ENCODE results near the gene IL17RE.
"Not testable (repeated sequence)": the region's sequence is repeated elsewhere in the genome, so short reads cannot be mapped to it uniquely, and the experiment has no call there.

The IL17RE gene

GRCh38 chr3:9883706-9884554 lies 18.7 kb upstream of the IL17RE start:
- no peaks in the 10 kb centered on the region for H3K27me3 ChIP-seq (ENCODE audit: insufficient read depth, low read length)
- no peaks in the 10 kb centered on the region for H3K4me1 ChIP-seq (ENCODE audit: insufficient read depth, low read length)
- no peak overlapping the region for H3K9ac ChIP-seq (ENCODE audit: low read depth, low read length)
- H3K4me3 ChIP-seq (ENCODE audit: low read length): no peak overlapping the region
- 86% methylated on average over 7 of the region's 7 CpGs for WGBS
- H3K27ac ChIP-seq (ENCODE audit: low read depth, low read length): no peak overlapping the region
- no peaks in the 10 kb centered on the region for H3K9me3 ChIP-seq (ENCODE audit: insufficient read depth, low read depth, low read length)
- no peaks in the 10 kb centered on the region for H3K36me3 ChIP-seq (ENCODE audit: insufficient read depth, low read length)

GRCh38 chr3:9884555-9885165 lies 18.0 kb upstream of the IL17RE start:
- H3K27me3 ChIP-seq (ENCODE audit: insufficient read depth, low read length): no peaks in the 10 kb centered on the region
- H3K4me3 ChIP-seq (ENCODE audit: low read length): no peak overlapping the region
- no peaks in the 10 kb centered on the region for H3K4me1 ChIP-seq (ENCODE audit: insufficient read depth, low read length)
- 87% methylated on average over 11 of the region's 11 CpGs for WGBS
- no peaks in the 10 kb centered on the region for H3K9me3 ChIP-seq (ENCODE audit: insufficient read depth, low read depth, low read length)
- H3K9ac ChIP-seq (ENCODE audit: low read depth, low read length): no peak overlapping the region
- H3K27ac ChIP-seq (ENCODE audit: low read depth, low read length): no peak overlapping the region
- H3K36me3 ChIP-seq (ENCODE audit: insufficient read depth, low read length): no peaks in the 10 kb centered on the region

- no peak overlapping the region for H3K27ac ChIP-seq (ENCODE audit: low read depth, low read length)
These were observed 16.3 kb upstream of the IL17RE start for GRCh38 chr3:9886328-9886727.

GRCh38 chr3:9887480-9887879 lies 15.2 kb upstream of the IL17RE start:
- no peaks in the 10 kb centered on the region for H3K27me3 ChIP-seq (ENCODE audit: insufficient read depth, low read length)
- peaks cover 3% of the 10 kb centered on the region for H3K36me3 ChIP-seq (ENCODE audit: insufficient read depth, low read length)
- WGBS: 90% methylated on average over 5 of the region's 5 CpGs
- no peak overlapping the region for H3K9ac ChIP-seq (ENCODE audit: low read depth, low read length)
- no peaks in the 10 kb centered on the region for H3K9me3 ChIP-seq (ENCODE audit: insufficient read depth, low read depth, low read length)
- H3K27ac ChIP-seq (ENCODE audit: low read depth, low read length): no peak overlapping the region
- H3K4me1 ChIP-seq (ENCODE audit: insufficient read depth, low read length): no peaks in the 10 kb centered on the region
- no peak overlapping the region for H3K4me3 ChIP-seq (ENCODE audit: low read length)

More at GRCh38 chr3:9886328-9886727, 16.3 kb upstream of the IL17RE start:
- Histone ChIP-seq H3K9me3 (ENCODE audit: insufficient read depth, low read depth, low read length) (no peaks in the 10 kb centered on the region), H3K9ac (ENCODE audit: low read depth, low read length) (no peak overlapping the region), H3K27me3 (ENCODE audit: insufficient read depth, low read length) (no peaks in the 10 kb centered on the region), H3K4me1 (ENCODE audit: insufficient read depth, low read length) (no peaks in the 10 kb centered on the region), H3K36me3 (ENCODE audit: insufficient read depth, low read length) (no peaks in the 10 kb centered on the region), H3K4me3 (ENCODE audit: low read length) (no peak overlapping the region)

GRCh38 chr3:9888540-9888939 lies 14.1 kb upstream of the IL17RE start:
- H3K27me3 ChIP-seq (ENCODE audit: insufficient read depth, low read length): no peaks in the 10 kb centered on the region
- no peaks in the 10 kb centered on the region for H3K4me1 ChIP-seq (ENCODE audit: insufficient read depth, low read length)
- H3K36me3 ChIP-seq (ENCODE audit: insufficient read depth, low read length): peaks cover 13% of the 10 kb centered on the region
- H3K9me3 ChIP-seq (ENCODE audit: insufficient read depth, low read depth, low read length): no peaks in the 10 kb centered on the region
- H3K4me3 ChIP-seq (ENCODE audit: low read length): no peak overlapping the region
- 91% methylated on average over 3 of the region's 3 CpGs for WGBS
- H3K9ac ChIP-seq (ENCODE audit: low read depth, low read length): no peak overlapping the region
- no peak overlapping the region for H3K27ac ChIP-seq (ENCODE audit: low read depth, low read length)

GRCh38 chr3:9889405-9889804 lies 13.2 kb upstream of the IL17RE start:
- Histone ChIP-seq H3K9me3 (ENCODE audit: insufficient read depth, low read depth, low read length) (no peaks in the 10 kb centered on the region), H3K4me1 (ENCODE audit: insufficient read depth, low read length) (no peaks in the 10 kb centered on the region)
- 86% methylated on average over 3 of the region's 5 CpGs for WGBS

GRCh38 chr3:9890249-9891071 lies 12.2 kb upstream of the IL17RE start, which contains the start of gene JAGN1:
TSS of gene JAGN1 (plus strand) at chr3:9890610. CDS start at chr3:9890723, 113 bp downstream.
- H3K27ac ChIP-seq (ENCODE audit: low read depth, low read length): peak within 1 kb of the TSS; percentile 86
- H3K4me3 ChIP-seq (ENCODE audit: low read length): peak within 1 kb of the TSS; percentile 86
- no peaks in the 10 kb centered on the region for H3K27me3 ChIP-seq (ENCODE audit: insufficient read depth, low read length)
- H3K9ac ChIP-seq (ENCODE audit: low read depth, low read length): peak within 1 kb of the TSS; percentile 93
- peaks cover 24% of the 10 kb centered on the region for H3K36me3 ChIP-seq (ENCODE audit: insufficient read depth, low read length)
- no peaks in the 10 kb centered on the region for H3K9me3 ChIP-seq (ENCODE audit: insufficient read depth, low read depth, low read length)
- H3K4me1 ChIP-seq (ENCODE audit: insufficient read depth, low read length): no peaks in the 10 kb centered on the region
- WGBS: 2% methylated on average over 62 of the region's 62 CpGs

More at GRCh38 chr3:9889405-9889804, 13.2 kb upstream of the IL17RE start:
- Histone ChIP-seq H3K27ac (ENCODE audit: low read depth, low read length) (no peak overlapping the region), H3K4me3 (ENCODE audit: low read length) (no peak overlapping the region), H3K36me3 (ENCODE audit: insufficient read depth, low read length) (peaks cover 21% of the 10 kb centered on the region), H3K27me3 (ENCODE audit: insufficient read depth, low read length) (no peaks in the 10 kb centered on the region), H3K9ac (ENCODE audit: low read depth, low read length) (no peak overlapping the region)

- Histone ChIP-seq H3K36me3 (ENCODE audit: insufficient read depth, low read length) (peaks cover 24% of the 10 kb centered on the region), H3K9ac (ENCODE audit: low read depth, low read length) (peak overlapping the region; percentile 93), H3K4me3 (ENCODE audit: low read length) (peak overlapping the region; percentile 86), H3K4me1 (ENCODE audit: insufficient read depth, low read length) (no peaks in the 10 kb centered on the region), H3K27ac (ENCODE audit: low read depth, low read length) (peak overlapping the region; percentile 86), H3K27me3 (ENCODE audit: insufficient read depth, low read length) (no peaks in the 10 kb centered on the region), H3K9me3 (ENCODE audit: insufficient read depth, low read depth, low read length) (no peaks in the 10 kb centered on the region)
- WGBS: 11% methylated on average over 11 of the region's 12 CpGs
These were observed 11.5 kb upstream of the IL17RE start for GRCh38 chr3:9891072-9891622.

GRCh38 chr3:9893739-9894138 lies 8.9 kb upstream of the IL17RE start:
- Histone ChIP-seq H3K9ac (ENCODE audit: low read depth, low read length) (no peak overlapping the region), H3K27me3 (ENCODE audit: insufficient read depth, low read length) (no peaks in the 10 kb centered on the region), H3K27ac (ENCODE audit: low read depth, low read length) (no peak overlapping the region), H3K9me3 (ENCODE audit: insufficient read depth, low read depth, low read length) (no peaks in the 10 kb centered on the region), H3K36me3 (ENCODE audit: insufficient read depth, low read length) (peaks cover 24% of the 10 kb centered on the region), H3K4me3 (ENCODE audit: low read length) (no peak overlapping the region), H3K4me1 (ENCODE audit: insufficient read depth, low read length) (no peaks in the 10 kb centered on the region)
- 94% methylated on average over 1 of the region's 1 CpG for WGBS

- not testable (repeated sequence) for H3K9me3 ChIP-seq (ENCODE audit: insufficient read depth, low read depth, low read length); H3K27me3 ChIP-seq (ENCODE audit: insufficient read depth, low read length); H3K27ac ChIP-seq (ENCODE audit: low read depth, low read length); H3K9ac ChIP-seq (ENCODE audit: low read depth, low read length); H3K4me3 ChIP-seq (ENCODE audit: low read length); H3K4me1 ChIP-seq (ENCODE audit: insufficient read depth, low read length)
- 93% methylated on average over 3 of the region's 3 CpGs for WGBS
- peaks cover 24% of the 10 kb centered on the region for H3K36me3 ChIP-seq (ENCODE audit: insufficient read depth, low read length)
These were observed 6.9 kb upstream of the IL17RE start for GRCh38 chr3:9895715-9896114.
